Activated CD8-positive, alpha-beta memory T cell treated with anti-CD3 and anti-CD28 coated beads, Interleukin-2, amount 10 ng/mL, durations not matched to agents 7 days and 5 days (primary cell): Measurements from ENCODE around the gene TEX55. TPM values are rescaled to one million over a fixed set of nuclear protein-coding genes. Genes with fewer than 3 reads are reported as not detected.

ENCODE experiments used
- total RNA-seq, 2 experiments: library from RNA; stranded (reverse); gene quantifications; one replicate each; pipeline ENCODE4 v1.2.3, GENCODE V29; 2021

TEX55 gene
- total RNA-seq, 2 experiments from 2014 or later: not detected

Other genes starting within 250 kb of the TEX55 start
- not detected for gene IGSF11, start 111.3 kb upstream of the TEX55 start, total RNA-seq
- not detected for gene UPK1B, start 27.4 kb downstream of the TEX55 start, total RNA-seq
- 10 to 100 TPM in 1 of 2 experiments, 1 to 10 TPM in 1; 9.6 to 10.9 TPM for gene B4GALT4, start 94.7 kb downstream of the TEX55 start, total RNA-seq
- 1 to 10 TPM; 1.4 to 8.3 TPM for gene ARHGAP31, start 148.2 kb downstream of the TEX55 start, total RNA-seq